NCI-H526 treated with DMSO at 0.1 percent for 48 hours (cell line): ENCODE results near the gene TYW1.
"Not testable (repeated sequence)": the region's sequence is repeated elsewhere in the genome, so short reads cannot be mapped to it uniquely, and the experiment has no call there.

Experiments used
- DNase-seq: peaks from one replicate; lab custom pipeline; 2025; lab: John Stamatoyannopoulos, UW

Gene TYW1

GRCh38 chr7:66995050-66995776 lies 1.4 kb upstream of the TYW1 start, which contains the start of gene SBDS:
Gene SBDS (minus strand): TSS chr7:66995586. CDS start chr7:66995417, 169 bp downstream.
- peak; percentile 95 for DNase-seq

- DNase-seq, result peak; percentile 4
These were observed 4.1 kb downstream of the TYW1 start for GRCh38 chr7:67000601-67001258.

- not testable (repeated sequence) for DNase-seq
These were observed 7.5 kb downstream of the TYW1 start for GRCh38 chr7:67004145-67004544.

GRCh38 chr7:67006965-67007364 lies 10.3 kb downstream of the TYW1 start:
- DNase-seq, result no peak

- DNase-seq, result no peak
These were observed 11.6 kb downstream of the TYW1 start for GRCh38 chr7:67008260-67008659.

- not testable (repeated sequence) for DNase-seq
These were observed 13.0 kb downstream of the TYW1 start for GRCh38 chr7:67009677-67010076.

- DNase-seq, result not testable (repeated sequence)
These were observed 17.5 kb downstream of the TYW1 start for GRCh38 chr7:67014076-67014622.

- not testable (repeated sequence) for DNase-seq
These were observed 21.3 kb downstream of the TYW1 start for GRCh38 chr7:67017971-67018370.

- no peak for DNase-seq
These were observed 22.3 kb downstream of the TYW1 start for GRCh38 chr7:67018940-67019339.

GRCh38 chr7:67019562-67020390 lies 23.1 kb downstream of the TYW1 start:
- DNase-seq, result peak; percentile 6

GRCh38 chr7:67021260-67021659 lies 24.6 kb downstream of the TYW1 start:
- DNase-seq, result no peak

- DNase-seq, result no peak
These were observed 25.9 kb downstream of the TYW1 start for GRCh38 chr7:67022511-67022910.

- not testable (repeated sequence) for DNase-seq
These were observed 28.8 kb downstream of the TYW1 start for GRCh38 chr7:67025459-67025858.

- not testable (repeated sequence) for DNase-seq
These were observed 35.1 kb downstream of the TYW1 start for GRCh38 chr7:67031685-67032084.

- no peak for DNase-seq
These were observed 36.6 kb downstream of the TYW1 start for GRCh38 chr7:67033251-67033650.

- DNase-seq, result not testable (repeated sequence)
These were observed 40.1 kb downstream of the TYW1 start for GRCh38 chr7:67036432-67037395.

- DNase-seq, result not testable (repeated sequence)
These were observed 44.2 kb downstream of the TYW1 start for GRCh38 chr7:67040832-67041231.

GRCh38 chr7:67042781-67043558 lies 46.3 kb downstream of the TYW1 start:
- not testable (repeated sequence) for DNase-seq

- DNase-seq, result not testable (repeated sequence)
These were observed 46.9 kb downstream of the TYW1 start for GRCh38 chr7:67043559-67043930.

GRCh38 chr7:67045496-67045995 lies 48.9 kb downstream of the TYW1 start:
- no peak for DNase-seq
